ENCODE results near the gene CPNE7. TPM values are rescaled to one million over a fixed set of nuclear protein-coding genes. Genes with fewer than 3 reads are reported as not detected.

The CPNE7 gene
- polyA plus RNA-seq, 3 donors, result not detected

GRCh38 chr16:89613954-89614459 is 38.4 kb downstream of the CPNE7 start:
- Histone ChIP-seq H4K20me1 (ENCODE audit: insufficient read depth, low read length) (no peaks in the 10 kb centered on the region), H3K36me3 (replicated peaks in 1 of 2; ENCODE audit: control insufficient read depth in 1 of 2, insufficient read depth in 2 of 2, low read length in 2 of 2) (no peaks in the 10 kb centered on the region), H3K27ac (ENCODE audit: low read depth in 1 of 2, low read length in 2 of 2) (no peak overlapping the region), H3K4me2 (replicated peaks; ENCODE audit: extremely low read depth, low read length, poor library complexity, severe bottlenecking) (no peak overlapping the region), H3K79me2 (ENCODE audit: insufficient read depth, low read length) (no peaks in the 10 kb centered on the region), H3K4me1 (ENCODE audit: control insufficient read depth in 1 of 2, insufficient read depth in 2 of 2, low read length in 2 of 2) (no peaks in the 10 kb centered on the region), H3K9ac (ENCODE audit: insufficient read depth, low read length, poor library complexity, severe bottlenecking) (no peak overlapping the region), H3K27me3 (ENCODE audit: control insufficient read depth in 2 of 2, insufficient read depth in 2 of 2, low read length in 2 of 2) (no peaks in the 10 kb centered on the region), H3K9me3 (replicated peaks in 1 of 2; ENCODE audit: control insufficient read depth in 1 of 2, insufficient read depth in 1 of 2, low read length in 2 of 2) (no peaks in the 10 kb centered on the region), H2AFZ (ENCODE audit: insufficient read depth, low read depth, low read length, poor library complexity, severe bottlenecking) (no peak overlapping the region), H3K4me3 (replicated peaks in 1 of 3; ENCODE audit: low read depth in 2 of 3, low read length in 3 of 3) (no peak overlapping the region)
- H3K27ac Mint-ChIP-seq, result no peak overlapping the region
- peaks cover 6 to 15% (median 6%) of the 10 kb centered on the region in 3 donors for H3K27me3 Mint-ChIP-seq (ENCODE audit: low read depth in 3 of 3)
- no peaks in the 10 kb centered on the region for H3K36me3 Mint-ChIP-seq
- intact Hi-C loops (cut with micrococcal nuclease), result no loop called here
- TF ChIP-seq CTCF (IDR thresholded peaks at IDR 0.05), result no peak
- DNase-seq, result no peak
- no peak overlapping the region for H3K4me3 Mint-ChIP-seq
- H3K4me1 Mint-ChIP-seq, result no peaks in the 10 kb centered on the region
- 96% methylated on average over 19 of the region's 22 CpGs for WGBS (ENCODE audit: insufficient coverage)
- peaks cover 0 to 5% (median 0%) of the 10 kb centered on the region in 7 donors for H3K9me3 Mint-ChIP-seq

GRCh38 chr16:89615176-89615575 is 39.6 kb downstream of the CPNE7 start:
- H3K79me2 ChIP-seq (ENCODE audit: insufficient read depth, low read length), result no peaks in the 10 kb centered on the region
- H3K9ac ChIP-seq (ENCODE audit: insufficient read depth, low read length, poor library complexity, severe bottlenecking), result no peak overlapping the region
- H3K36me3 ChIP-seq (replicated peaks in 1 of 2; ENCODE audit: control insufficient read depth in 1 of 2, insufficient read depth in 2 of 2, low read length in 2 of 2), result no peaks in the 10 kb centered on the region
- DNase-seq, result no peak
- no peak for TF ChIP-seq CTCF (IDR thresholded peaks at IDR 0.05)
- Mint-ChIP-seq H3K4me3 (no peak overlapping the region), H3K4me1 (no peaks in the 10 kb centered on the region), H3K27me3 (ENCODE audit: low read depth in 3 of 3) (peaks cover 6 to 15% (median 6%) of the 10 kb centered on the region in 3 donors), H3K36me3 (no peaks in the 10 kb centered on the region), H3K9me3 (peaks cover 0 to 5% (median 0%) of the 10 kb centered on the region in 7 donors), H3K27ac (no peak overlapping the region)
- no peaks in the 10 kb centered on the region for H3K4me1 ChIP-seq (ENCODE audit: control insufficient read depth in 1 of 2, insufficient read depth in 2 of 2, low read length in 2 of 2)
- intact Hi-C loops (cut with micrococcal nuclease), result no loop called here
- H3K9me3 ChIP-seq (replicated peaks in 1 of 2; ENCODE audit: control insufficient read depth in 1 of 2, insufficient read depth in 1 of 2, low read length in 2 of 2), result no peaks in the 10 kb centered on the region
- 91% methylated on average over 12 of the region's 13 CpGs for WGBS (ENCODE audit: insufficient coverage)
- no peak overlapping the region for H3K27ac ChIP-seq (ENCODE audit: low read depth in 1 of 2, low read length in 2 of 2)
- H3K27me3 ChIP-seq (ENCODE audit: control insufficient read depth in 2 of 2, insufficient read depth in 2 of 2, low read length in 2 of 2), result no peaks in the 10 kb centered on the region
- no peak overlapping the region for H2AFZ ChIP-seq (ENCODE audit: insufficient read depth, low read depth, low read length, poor library complexity, severe bottlenecking)
- no peaks in the 10 kb centered on the region for H4K20me1 ChIP-seq (ENCODE audit: insufficient read depth, low read length)
- no peak overlapping the region for H3K4me2 ChIP-seq (replicated peaks; ENCODE audit: extremely low read depth, low read length, poor library complexity, severe bottlenecking)
- H3K4me3 ChIP-seq (replicated peaks in 1 of 3; ENCODE audit: low read depth in 2 of 3, low read length in 3 of 3), result no peak overlapping the region
